ENCODE results near the gene TF.

Gene TF

DNA sequence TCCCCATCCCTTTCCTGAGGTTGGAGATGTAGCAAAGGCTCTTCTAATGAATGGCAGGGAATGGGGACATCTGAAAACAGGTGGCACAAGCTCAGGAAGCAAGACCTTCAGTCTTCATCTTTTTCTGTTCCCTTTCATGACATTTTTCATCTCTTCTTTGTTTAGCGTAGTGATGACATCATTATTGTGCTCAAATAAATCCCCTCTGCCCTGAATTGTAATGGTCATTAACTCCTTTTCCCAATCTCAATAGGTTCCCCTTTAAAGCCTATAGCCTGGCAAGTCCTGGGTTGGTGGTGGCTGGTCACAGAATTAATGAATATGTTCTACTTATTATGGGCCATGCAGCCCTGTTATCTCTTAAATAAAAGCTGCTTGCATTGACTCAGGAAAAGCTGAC is 21.4 kb downstream of the TF start:
- TF ChIP-seq POLR2AphosphoS5 (IDR thresholded peaks at IDR 0.05; ENCODE audit: low read depth, low read length) (no peak), SIN3A (IDR thresholded peaks at IDR 0.05; ENCODE audit: borderline replicate concordance, insufficient read depth, low read length) (no peak), TAF1 (IDR thresholded peaks at IDR 0.05; ENCODE audit: borderline replicate concordance, insufficient read depth, low read length) (no peak), FOXP2 (optimal IDR thresholded peaks at IDR 0.05; ENCODE audit: borderline replicate concordance, extremely low read depth, extremely low read length, insufficient read depth) (no peak)
- TF ChIP-seq, protein P1, sequence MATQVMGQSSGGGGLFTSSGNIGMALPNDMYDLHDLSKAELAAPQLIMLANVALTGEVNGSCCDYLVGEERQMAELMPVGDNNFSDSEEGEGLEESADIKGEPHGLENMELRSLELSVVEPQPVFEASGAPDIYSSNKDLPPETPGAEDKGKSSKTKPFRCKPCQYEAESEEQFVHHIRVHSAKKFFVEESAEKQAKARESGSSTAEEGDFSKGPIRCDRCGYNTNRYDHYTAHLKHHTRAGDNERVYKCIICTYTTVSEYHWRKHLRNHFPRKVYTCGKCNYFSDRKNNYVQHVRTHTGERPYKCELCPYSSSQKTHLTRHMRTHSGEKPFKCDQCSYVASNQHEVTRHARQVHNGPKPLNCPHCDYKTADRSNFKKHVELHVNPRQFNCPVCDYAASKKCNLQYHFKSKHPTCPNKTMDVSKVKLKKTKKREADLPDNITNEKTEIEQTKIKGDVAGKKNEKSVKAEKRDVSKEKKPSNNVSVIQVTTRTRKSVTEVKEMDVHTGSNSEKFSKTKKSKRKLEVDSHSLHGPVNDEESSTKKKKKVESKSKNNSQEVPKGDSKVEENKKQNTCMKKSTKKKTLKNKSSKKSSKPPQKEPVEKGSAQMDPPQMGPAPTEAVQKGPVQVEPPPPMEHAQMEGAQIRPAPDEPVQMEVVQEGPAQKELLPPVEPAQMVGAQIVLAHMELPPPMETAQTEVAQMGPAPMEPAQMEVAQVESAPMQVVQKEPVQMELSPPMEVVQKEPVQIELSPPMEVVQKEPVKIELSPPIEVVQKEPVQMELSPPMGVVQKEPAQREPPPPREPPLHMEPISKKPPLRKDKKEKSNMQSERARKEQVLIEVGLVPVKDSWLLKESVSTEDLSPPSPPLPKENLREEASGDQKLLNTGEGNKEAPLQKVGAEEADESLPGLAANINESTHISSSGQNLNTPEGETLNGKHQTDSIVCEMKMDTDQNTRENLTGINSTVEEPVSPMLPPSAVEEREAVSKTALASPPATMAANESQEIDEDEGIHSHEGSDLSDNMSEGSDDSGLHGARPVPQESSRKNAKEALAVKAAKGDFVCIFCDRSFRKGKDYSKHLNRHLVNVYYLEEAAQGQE (IDR thresholded peaks at IDR 0.05; ENCODE audit: insufficient read depth in 1 of 2, low read depth in 2 of 2, low read length in 2 of 2), result no peak

DNA sequence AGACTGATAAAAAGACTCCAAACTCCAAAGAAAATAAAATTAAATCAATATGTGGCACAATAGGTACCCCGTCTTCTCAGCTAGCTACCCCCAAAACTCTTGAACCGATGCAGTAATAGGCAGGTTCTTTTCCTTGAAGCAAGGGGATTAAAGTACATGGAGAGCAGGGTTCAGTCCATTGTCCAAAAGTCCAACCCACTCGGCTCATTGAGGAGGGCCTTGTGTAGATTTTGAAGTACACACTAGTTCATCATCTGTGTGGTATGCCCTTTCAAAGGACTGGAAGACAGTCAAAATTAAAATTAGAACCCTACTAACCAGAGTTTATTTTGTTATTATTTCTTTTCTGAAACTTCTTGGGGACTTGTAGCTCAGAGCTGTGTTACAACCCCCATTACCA is 23.3 kb downstream of the TF start:
- TF ChIP-seq TAF1 (IDR thresholded peaks at IDR 0.05; ENCODE audit: borderline replicate concordance, insufficient read depth, low read length) (no peak), FOXP2 (optimal IDR thresholded peaks at IDR 0.05; ENCODE audit: borderline replicate concordance, extremely low read depth, extremely low read length, insufficient read depth) (no peak), POLR2AphosphoS5 (IDR thresholded peaks at IDR 0.05; ENCODE audit: low read depth, low read length) (no peak), SIN3A (IDR thresholded peaks at IDR 0.05; ENCODE audit: borderline replicate concordance, insufficient read depth, low read length) (no peak)
- TF ChIP-seq, protein P1 (IDR thresholded peaks at IDR 0.05; ENCODE audit: insufficient read depth in 1 of 2, low read depth in 2 of 2, low read length in 2 of 2), result no peak

DNA sequence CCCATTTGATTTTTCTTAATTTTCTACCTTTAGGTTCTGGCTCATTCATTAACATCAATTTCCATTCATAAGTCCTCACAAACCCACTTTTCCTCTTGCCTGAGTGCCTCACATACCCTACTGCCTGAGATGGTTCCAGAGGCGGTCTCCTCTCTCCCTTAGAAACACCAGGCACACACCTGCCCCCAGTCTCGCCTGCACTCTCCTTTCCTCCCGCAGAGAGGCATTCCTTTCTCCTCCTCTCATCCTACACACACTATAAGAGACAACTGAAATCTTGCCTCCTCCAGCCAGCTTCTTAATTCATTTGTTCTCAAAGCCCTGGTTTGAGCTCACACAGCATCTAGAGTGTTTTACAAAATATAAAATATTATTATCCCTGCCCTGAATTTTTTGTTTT is 27.5 kb downstream of the TF start:
- TF ChIP-seq SIN3A (IDR thresholded peaks at IDR 0.05; ENCODE audit: borderline replicate concordance, insufficient read depth, low read length), result no peak
- TF ChIP-seq, protein P1 (IDR thresholded peaks at IDR 0.05; ENCODE audit: insufficient read depth in 1 of 2, low read depth in 2 of 2, low read length in 2 of 2), result no peak
- no peak for TF ChIP-seq POLR2AphosphoS5 (IDR thresholded peaks at IDR 0.05; ENCODE audit: low read depth, low read length)
- TF ChIP-seq FOXP2 (optimal IDR thresholded peaks at IDR 0.05; ENCODE audit: borderline replicate concordance, extremely low read depth, extremely low read length, insufficient read depth), result no peak
- no peak for TF ChIP-seq TAF1 (IDR thresholded peaks at IDR 0.05; ENCODE audit: borderline replicate concordance, insufficient read depth, low read length)

DNA sequence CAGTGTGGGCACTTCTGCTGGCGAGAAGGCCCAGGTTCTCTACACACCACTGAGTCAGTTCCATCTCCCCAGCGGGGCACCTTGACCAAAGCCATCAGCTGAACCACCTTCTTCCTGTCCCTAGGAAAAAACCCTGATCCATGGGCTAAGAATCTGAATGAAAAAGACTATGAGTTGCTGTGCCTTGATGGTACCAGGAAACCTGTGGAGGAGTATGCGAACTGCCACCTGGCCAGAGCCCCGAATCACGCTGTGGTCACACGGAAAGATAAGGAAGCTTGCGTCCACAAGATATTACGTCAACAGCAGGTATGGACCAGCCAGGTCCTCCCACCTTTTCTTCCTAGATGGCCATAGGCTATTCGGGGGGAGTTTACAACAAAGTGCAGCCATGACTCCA is 29.1 kb downstream of the TF start:
- TF ChIP-seq TAF1 (IDR thresholded peaks at IDR 0.05; ENCODE audit: borderline replicate concordance, insufficient read depth, low read length) (no peak), SIN3A (IDR thresholded peaks at IDR 0.05; ENCODE audit: borderline replicate concordance, insufficient read depth, low read length) (no peak), POLR2AphosphoS5 (IDR thresholded peaks at IDR 0.05; ENCODE audit: low read depth, low read length) (no peak), FOXP2 (optimal IDR thresholded peaks at IDR 0.05; ENCODE audit: borderline replicate concordance, extremely low read depth, extremely low read length, insufficient read depth) (no peak)
- TF ChIP-seq, protein P1 (IDR thresholded peaks at IDR 0.05; ENCODE audit: insufficient read depth in 1 of 2, low read depth in 2 of 2, low read length in 2 of 2), result no peak

DNA sequence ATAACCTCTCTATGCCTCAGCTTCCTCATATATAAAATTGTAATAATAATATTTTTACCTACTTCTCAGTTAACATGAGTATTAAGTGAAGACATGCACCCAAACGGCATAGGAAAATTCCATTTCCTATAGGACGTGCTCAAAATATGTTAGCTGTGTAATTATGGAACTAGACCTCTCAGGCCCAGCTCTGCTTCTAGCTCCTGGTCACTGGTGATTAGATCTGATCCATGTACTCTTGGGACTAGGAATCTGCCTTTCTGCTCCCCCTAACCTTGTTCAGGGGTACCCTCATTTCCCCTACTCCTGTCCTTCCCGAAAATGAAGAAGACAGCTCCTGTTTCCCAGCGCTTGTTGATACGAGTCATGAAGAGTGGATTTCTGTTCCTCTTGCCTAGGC is 29.6 kb downstream of the TF start:
- TF ChIP-seq POLR2AphosphoS5 (IDR thresholded peaks at IDR 0.05; ENCODE audit: low read depth, low read length) (no peak), FOXP2 (optimal IDR thresholded peaks at IDR 0.05; ENCODE audit: borderline replicate concordance, extremely low read depth, extremely low read length, insufficient read depth) (no peak), TAF1 (IDR thresholded peaks at IDR 0.05; ENCODE audit: borderline replicate concordance, insufficient read depth, low read length) (no peak)

All from PFSK-1 (cell line).